Natural killer cell (primary cell): Measurements from ENCODE around the gene DPP4. TPM values are rescaled to one million over a fixed set of nuclear protein-coding genes. Genes with fewer than 3 reads are reported as not detected.

ENCODE experiments used
- ATAC-seq, 3 donors: fragments of 150-1000 bp in 2 of 3; fragments of 200-7000 bp in 1 of 3; cut with Tn5 transposase; 1 replicate in 1 of 3; 2 replicates in 2 of 3; pipeline ENCODE4 v1.10.0; 2021; ENCODE audit warnings: mild to moderate bottlenecking in 2 of 3, moderate library complexity in 2 of 3
- DNase-seq, 2 donors: peaks; one replicate each; pipeline versions ENCODE4 v3.0.0 to v3.0.0-alpha.2; 2013 to 2021; ENCODE audit warnings: mixed read lengths in 1 of 2
- H3K27ac ChIP-seq: one replicate; pipeline ENCODE4 v1.5.1; 2013; ENCODE audit warnings: mild to moderate bottlenecking, low read length
- H3K27me3 ChIP-seq: one replicate; pipeline ENCODE4 v1.6.1; 2013; ENCODE audit warnings: low read length; ENCODE audit not compliant: control insufficient read depth, insufficient read depth
- H3K36me3 ChIP-seq: one replicate; pipeline ENCODE4 v1.6.1; 2013; ENCODE audit warnings: low read length; ENCODE audit not compliant: control insufficient read depth, insufficient read depth
- H3K4me1 ChIP-seq: one replicate; pipeline ENCODE4 v1.6.1; 2013; ENCODE audit warnings: low read length; ENCODE audit not compliant: control insufficient read depth, insufficient read depth
- H3K4me3 ChIP-seq: one replicate; pipeline ENCODE4 v1.5.1; 2013; ENCODE audit warnings: low read length
- H3K9me3 ChIP-seq: one replicate; pipeline ENCODE4 v1.6.1; 2013; ENCODE audit warnings: low read length; ENCODE audit not compliant: control insufficient read depth, insufficient read depth
- H3K27ac Mint-ChIP-seq, 2 donors: one replicate each; pipeline ENCODE4 v1.8.0; 2022; ENCODE audit warnings: mild to moderate bottlenecking in 2 of 2, mixed read lengths in 2 of 2, moderate library complexity in 1 of 2
- H3K27me3 Mint-ChIP-seq, 2 donors: one replicate each; pipeline ENCODE4 v1.8.0; 2022; ENCODE audit warnings: low read depth in 2 of 2, mixed read lengths in 2 of 2
- H3K36me3 Mint-ChIP-seq: one replicate; pipeline ENCODE4 v1.8.0; 2022; ENCODE audit warnings: mixed read lengths
- H3K4me1 Mint-ChIP-seq, 2 donors: one replicate each; pipeline ENCODE4 v1.8.0; 2022; ENCODE audit warnings: mixed read lengths in 2 of 2
- H3K4me3 Mint-ChIP-seq: one replicate; pipeline ENCODE4 v1.8.0; 2022; ENCODE audit warnings: mild to moderate bottlenecking, moderate library complexity, mixed read lengths
- H3K9me3 Mint-ChIP-seq, 2 donors: one replicate each; pipeline ENCODE4 v1.8.0; 2022; ENCODE audit warnings: mixed read lengths in 2 of 2
- WGBS: methylation state at CpG from one replicate; pipeline ENCODE4 v1.1.7; 2013; ENCODE audit warnings: missing lambda C conversion rate; ENCODE audit not compliant: insufficient coverage; 5-methylcytosine and 5-hydroxymethylcytosine counted together
- intact Hi-C: fragments of 100-400 bp; cut with micrococcal nuclease; formaldehyde crosslinking; loops from one replicate; pipeline ENCODE4 v1.14.2; 2022
- total RNA-seq, 4 donors: library from RNA; stranded (reverse); fragments of 120-200 nt in 1 of 4; gene quantifications; one replicate each; pipeline versions ENCODE4 v1.2.3 to v1.2.4, GENCODE V29; 2013 to 2022
- TF ChIP-seq, protein P1 (sequence below): fragments of 200-600 bp; IDR thresholded peaks from one replicate; pipeline ENCODE4 v1.8.0; 2022; ENCODE audit warnings: antibody characterized with exemption

DPP4 gene
- total RNA-seq, 3 donors from 2014 or later (not counting 1 experiment from before 2014, with no cell fraction given), result 1.8 to 2.3 (median 1.8) TPM

DNA sequence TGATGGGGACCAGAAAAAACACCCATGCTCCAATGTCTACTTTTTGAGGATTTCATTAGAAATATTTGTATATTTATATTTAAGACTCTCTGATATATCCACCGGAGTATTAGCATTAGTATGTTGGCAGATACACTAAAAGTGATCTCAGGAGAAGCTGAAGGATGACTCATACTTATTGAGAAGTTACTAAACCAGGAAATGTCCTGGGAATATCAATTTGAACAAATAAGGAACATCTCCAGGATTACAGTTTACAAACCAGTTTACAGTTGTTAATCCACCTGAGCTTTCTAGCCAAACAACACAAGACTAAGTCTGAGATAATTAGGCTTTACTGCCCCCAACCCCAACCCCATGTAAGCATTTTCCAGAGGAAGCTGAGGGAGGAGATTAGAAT lies 16.1 kb upstream of the DPP4 start:
- no peak overlapping the region for H3K27ac ChIP-seq
- no peaks in the 10 kb centered on the region for H3K27me3 ChIP-seq
- ATAC-seq (no peak), DNase-seq (no peak)
- intact Hi-C loops, result no loop called here
- no peak overlapping the region for H3K4me3 ChIP-seq
- Mint-ChIP-seq H3K27ac (no peak overlapping the region), H3K9me3 (no peaks in the 10 kb centered on the region), H3K27me3 (peaks cover 0 to 4% of the 10 kb centered on the region in 2 donors), H3K4me3 (no peak overlapping the region), H3K36me3 (no peaks in the 10 kb centered on the region), H3K4me1 (no peaks in the 10 kb centered on the region)
- H3K36me3 ChIP-seq, result no peaks in the 10 kb centered on the region
- TF ChIP-seq, protein P1, sequence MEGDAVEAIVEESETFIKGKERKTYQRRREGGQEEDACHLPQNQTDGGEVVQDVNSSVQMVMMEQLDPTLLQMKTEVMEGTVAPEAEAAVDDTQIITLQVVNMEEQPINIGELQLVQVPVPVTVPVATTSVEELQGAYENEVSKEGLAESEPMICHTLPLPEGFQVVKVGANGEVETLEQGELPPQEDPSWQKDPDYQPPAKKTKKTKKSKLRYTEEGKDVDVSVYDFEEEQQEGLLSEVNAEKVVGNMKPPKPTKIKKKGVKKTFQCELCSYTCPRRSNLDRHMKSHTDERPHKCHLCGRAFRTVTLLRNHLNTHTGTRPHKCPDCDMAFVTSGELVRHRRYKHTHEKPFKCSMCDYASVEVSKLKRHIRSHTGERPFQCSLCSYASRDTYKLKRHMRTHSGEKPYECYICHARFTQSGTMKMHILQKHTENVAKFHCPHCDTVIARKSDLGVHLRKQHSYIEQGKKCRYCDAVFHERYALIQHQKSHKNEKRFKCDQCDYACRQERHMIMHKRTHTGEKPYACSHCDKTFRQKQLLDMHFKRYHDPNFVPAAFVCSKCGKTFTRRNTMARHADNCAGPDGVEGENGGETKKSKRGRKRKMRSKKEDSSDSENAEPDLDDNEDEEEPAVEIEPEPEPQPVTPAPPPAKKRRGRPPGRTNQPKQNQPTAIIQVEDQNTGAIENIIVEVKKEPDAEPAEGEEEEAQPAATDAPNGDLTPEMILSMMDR, result no peak
- no CpG with 5 or more reads among the region's 1 CpG for WGBS
- H3K9me3 ChIP-seq, result no peaks in the 10 kb centered on the region
- no peaks in the 10 kb centered on the region for H3K4me1 ChIP-seq

DNA sequence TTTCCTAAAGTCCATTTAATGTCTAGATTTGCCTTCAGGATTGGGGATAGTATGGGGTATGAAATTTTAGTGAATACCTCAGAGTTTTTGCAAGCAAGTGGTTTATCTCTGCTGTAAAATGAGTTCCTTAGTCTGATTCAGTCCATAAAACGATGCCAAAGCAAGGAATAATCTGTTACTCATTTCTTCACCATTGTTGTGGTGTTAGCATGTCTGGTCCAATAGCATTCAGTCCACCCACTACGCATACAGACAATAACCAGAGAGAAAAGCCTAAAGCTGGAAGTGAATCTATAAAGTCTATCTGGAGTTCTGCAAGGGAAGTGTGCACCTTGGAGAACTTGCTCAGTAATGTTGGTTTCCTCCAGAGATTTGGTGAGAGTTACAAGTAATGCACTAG lies 12.9 kb upstream of the DPP4 start:
- no peaks in the 10 kb centered on the region for H3K4me1 Mint-ChIP-seq
- H3K36me3 ChIP-seq, result no peaks in the 10 kb centered on the region
- H3K27ac ChIP-seq, result no peak overlapping the region
- H3K27me3 Mint-ChIP-seq, result peaks cover 0 to 4% of the 10 kb centered on the region in 2 donors
- H3K4me3 Mint-ChIP-seq, result no peak overlapping the region
- no peaks in the 10 kb centered on the region for H3K9me3 ChIP-seq
- H3K4me1 ChIP-seq, result no peaks in the 10 kb centered on the region
- DNase-seq (no peak), ATAC-seq (no peak)
- TF ChIP-seq, protein P1, result no peak
- H3K36me3 Mint-ChIP-seq, result no peaks in the 10 kb centered on the region
- no peaks in the 10 kb centered on the region for H3K9me3 Mint-ChIP-seq
- H3K27ac Mint-ChIP-seq, result no peak overlapping the region
- H3K27me3 ChIP-seq, result no peaks in the 10 kb centered on the region
- 59% methylated on average over 2 of the region's 2 CpGs for WGBS
- no peak overlapping the region for H3K4me3 ChIP-seq
- intact Hi-C loops, result no loop called here

DNA sequence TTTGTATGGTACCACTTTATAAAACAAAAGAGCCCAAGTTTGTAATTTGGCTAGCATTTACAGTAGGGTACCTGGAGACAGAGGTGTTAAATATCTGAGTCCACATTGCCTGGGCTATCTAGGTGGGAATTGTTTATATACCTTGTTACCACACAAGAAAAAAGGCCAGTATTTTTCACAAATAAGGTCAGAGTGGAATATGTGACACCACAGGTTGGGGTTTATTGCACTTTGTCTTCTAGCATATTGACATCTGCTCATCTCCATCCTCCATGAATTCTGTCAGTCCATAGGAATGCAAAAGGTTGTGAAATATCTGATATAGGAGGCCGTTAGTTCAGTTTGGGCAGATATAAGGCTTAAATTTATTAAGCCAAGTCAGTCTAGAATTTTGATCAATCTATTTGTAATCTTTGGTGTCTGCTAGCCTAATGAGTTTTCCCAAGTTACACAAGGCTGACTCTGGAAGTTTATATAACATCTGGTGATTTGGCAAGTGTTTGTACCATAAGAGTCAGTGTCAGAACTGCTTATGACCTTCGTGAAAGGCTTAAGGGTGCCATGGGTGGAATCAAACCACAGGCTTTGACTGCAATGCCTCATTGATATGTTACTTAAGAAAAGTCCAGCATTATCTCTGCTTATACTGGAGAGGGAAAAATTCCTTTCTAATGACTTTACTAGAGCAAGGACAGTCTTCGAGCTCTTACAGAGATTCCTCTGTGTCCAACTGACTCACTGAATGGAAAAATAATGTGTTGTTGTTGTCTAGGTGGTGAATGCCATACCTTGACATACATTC lies 11.3 kb upstream of the DPP4 start:
- Histone ChIP-seq H3K4me3 (no peak overlapping the region), H3K9me3 (no peaks in the 10 kb centered on the region), H3K27ac (no peak overlapping the region), H3K27me3 (no peaks in the 10 kb centered on the region), H3K36me3 (no peaks in the 10 kb centered on the region), H3K4me1 (no peaks in the 10 kb centered on the region)
- WGBS, result 69% methylated on average over 2 of the region's 3 CpGs
- Mint-ChIP-seq H3K4me3 (no peak overlapping the region), H3K27me3 (peaks cover 0 to 4% of the 10 kb centered on the region in 2 donors), H3K27ac (no peak overlapping the region), H3K9me3 (no peaks in the 10 kb centered on the region), H3K4me1 (no peaks in the 10 kb centered on the region), H3K36me3 (no peaks in the 10 kb centered on the region)
- ATAC-seq (no peak), DNase-seq (no peak)
- intact Hi-C loops, result no loop called here
- TF ChIP-seq, protein P1, result no peak

DNA sequence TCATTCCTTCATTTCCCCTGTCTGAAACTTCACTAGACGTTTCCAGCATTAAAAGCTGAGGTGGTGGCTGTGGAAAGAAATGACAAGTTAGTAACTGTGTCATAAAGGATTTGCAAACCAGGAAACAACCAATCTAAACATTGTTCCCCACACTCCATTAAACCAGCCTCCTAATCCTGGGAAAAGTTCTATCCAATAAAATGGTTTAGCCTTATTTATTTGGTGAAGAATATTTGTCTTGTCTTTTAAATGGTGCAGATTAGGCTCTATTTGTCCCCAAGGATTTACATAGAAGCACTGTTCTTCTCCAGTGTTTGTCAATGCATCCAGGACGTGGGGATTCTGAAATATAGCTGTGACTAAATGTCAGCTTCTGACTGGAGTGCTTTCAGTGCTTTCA lies 10.5 kb upstream of the DPP4 start:
- WGBS, result 75% methylated on average over 1 of the region's 2 CpGs
- DNase-seq (no peak), ATAC-seq (no peak)
- no peaks in the 10 kb centered on the region for H3K27me3 ChIP-seq
- Mint-ChIP-seq H3K4me1 (no peaks in the 10 kb centered on the region), H3K9me3 (no peaks in the 10 kb centered on the region), H3K27me3 (peaks cover 0 to 2% of the 10 kb centered on the region in 2 donors), H3K36me3 (peaks cover 4% of the 10 kb centered on the region), H3K27ac (no peak overlapping the region), H3K4me3 (no peak overlapping the region)
- no peak overlapping the region for H3K27ac ChIP-seq
- TF ChIP-seq, protein P1, result no peak
- no peaks in the 10 kb centered on the region for H3K36me3 ChIP-seq
- H3K4me3 ChIP-seq, result no peak overlapping the region
- H3K9me3 ChIP-seq, result peaks cover 2% of the 10 kb centered on the region
- no peaks in the 10 kb centered on the region for H3K4me1 ChIP-seq
- intact Hi-C loops, result no loop called here
